Neutrophil (primary cell): Measurements from ENCODE around the gene SPATA17.

Source experiments
- H3K27ac ChIP-seq: fragments of 200-600 bp; sonication (generic); 2 replicates; pipeline ENCODE4 v1.5.1; 2016; ENCODE audit warnings: mild to moderate bottlenecking, moderate library complexity
- H3K27me3 ChIP-seq: fragments of 200-600 bp; sonication (generic); 2 replicates; pipeline ENCODE4 v1.6.0; 2016; ENCODE audit warnings: mild to moderate bottlenecking
- H3K36me3 ChIP-seq: fragments of 200-600 bp; sonication (generic); 2 replicates; pipeline ENCODE4 v1.5.1; 2017
- H3K4me1 ChIP-seq, 2 experiments: fragments of 200-600 bp in 1 of 2; sonication (generic) in 1 of 2; 1 replicate in 1 of 2; 2 replicates in 1 of 2; pipeline versions ENCODE4 v1.5.1 to v1.6.1; 2013 to 2016; ENCODE audit warnings: low read depth in 1 of 2, low read length in 1 of 2, mild to moderate bottlenecking in 1 of 2, moderate library complexity in 1 of 2; ENCODE audit not compliant: control insufficient read depth in 1 of 2, insufficient read depth in 1 of 2
- H3K4me3 ChIP-seq, 2 experiments: fragments of 200-600 bp in 1 of 2; sonication (generic) in 1 of 2; 1 replicate in 1 of 2; 2 replicates in 1 of 2; pipeline ENCODE4 v1.5.1; 2013 to 2016; ENCODE audit warnings: low read depth in 1 of 2, low read length in 1 of 2, mild to moderate bottlenecking in 1 of 2, moderate library complexity in 1 of 2
- H3K9me3 ChIP-seq: fragments of 200-600 bp; sonication (generic); 2 replicates; pipeline ENCODE4 v1.5.1; 2016
- CTCF ChIP-seq: fragments of 200-600 bp; sonication (generic); IDR thresholded peaks from 2 replicates; pipeline ENCODE4 v1.5.1; 2016; ENCODE audit warnings: antibody characterized with exemption

Gene SPATA17

DNA sequence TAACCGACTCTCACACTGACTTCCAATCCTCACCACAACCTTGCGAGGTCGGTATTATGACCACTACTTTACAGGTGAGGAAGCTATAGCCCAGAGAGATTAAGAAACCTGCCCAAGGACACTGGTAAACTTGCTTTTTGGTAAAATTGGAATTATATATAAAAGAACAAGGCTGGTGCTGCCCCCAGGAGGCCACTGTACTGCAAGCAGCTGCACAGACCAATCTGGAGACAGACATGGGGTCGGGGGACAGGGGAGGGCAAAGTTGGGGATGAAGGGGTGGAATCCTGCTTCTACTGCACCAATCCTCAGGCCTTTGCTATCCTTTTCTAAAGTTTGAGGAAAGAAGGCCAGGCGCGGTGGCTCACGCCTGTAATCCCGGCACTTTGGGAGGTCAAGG, 280.8 kb downstream of the SPATA17 start:
- Histone ChIP-seq H3K27ac (no peak overlapping the region), H3K4me1 (no peaks in the 10 kb centered on the region), H3K4me3 (no peak overlapping the region), H3K9me3 (no peaks in the 10 kb centered on the region), H3K36me3 (no peaks in the 10 kb centered on the region), H3K27me3 (no peaks in the 10 kb centered on the region)
- no peak for TF ChIP-seq CTCF

GRCh38 chr1:217917281-217917887, 286.2 kb downstream of the SPATA17 start:
- H3K4me3 ChIP-seq, result no peak overlapping the region
- no peaks in the 10 kb centered on the region for H3K27me3 ChIP-seq
- H3K4me1 ChIP-seq, result no peaks in the 10 kb centered on the region
- no peaks in the 10 kb centered on the region for H3K36me3 ChIP-seq
- no peaks in the 10 kb centered on the region for H3K9me3 ChIP-seq
- no peak overlapping the region for H3K27ac ChIP-seq
- no peak for TF ChIP-seq CTCF

- no peak for TF ChIP-seq CTCF
- no peak overlapping the region for H3K4me3 ChIP-seq
- H3K36me3 ChIP-seq, result no peaks in the 10 kb centered on the region
- H3K4me1 ChIP-seq, result no peaks in the 10 kb centered on the region
- no peak overlapping the region for H3K27ac ChIP-seq
- peaks cover 5% of the 10 kb centered on the region for H3K27me3 ChIP-seq
- no peaks in the 10 kb centered on the region for H3K9me3 ChIP-seq
Observed at GRCh38 chr1:217919683-217920388, 288.7 kb downstream of the SPATA17 start.
